Measurements from ENCODE around the gene CDH22.

Gene CDH22

GRCh38 chr20:46133886-46134654 lies 174.2 kb downstream of the CDH22 start:
- DNase-seq, result no peak

- peak; percentile 22 for DNase-seq
These were observed 175.6 kb downstream of the CDH22 start for GRCh38 chr20:46132705-46133120.

- no peak for DNase-seq
These were observed 176.9 kb downstream of the CDH22 start for GRCh38 chr20:46131396-46131795.

- no peak for DNase-seq
These were observed 177.8 kb downstream of the CDH22 start for GRCh38 chr20:46130534-46130933.

GRCh38 chr20:46129955-46130481 lies 178.3 kb downstream of the CDH22 start:
- no peak for DNase-seq

GRCh38 chr20:46128310-46129151 lies 179.8 kb downstream of the CDH22 start:
- no peak for DNase-seq

- DNase-seq, result no peak
These were observed 180.8 kb downstream of the CDH22 start for GRCh38 chr20:46127396-46128010.

- DNase-seq, result no peak
These were observed 181.8 kb downstream of the CDH22 start for GRCh38 chr20:46126440-46127056.
